ENCODE measurements around the gene NBPF15.
"Not testable (repeated sequence)": the region's sequence is repeated elsewhere in the genome, so short reads cannot be mapped to it uniquely, and the experiment has no call there.

DNA sequence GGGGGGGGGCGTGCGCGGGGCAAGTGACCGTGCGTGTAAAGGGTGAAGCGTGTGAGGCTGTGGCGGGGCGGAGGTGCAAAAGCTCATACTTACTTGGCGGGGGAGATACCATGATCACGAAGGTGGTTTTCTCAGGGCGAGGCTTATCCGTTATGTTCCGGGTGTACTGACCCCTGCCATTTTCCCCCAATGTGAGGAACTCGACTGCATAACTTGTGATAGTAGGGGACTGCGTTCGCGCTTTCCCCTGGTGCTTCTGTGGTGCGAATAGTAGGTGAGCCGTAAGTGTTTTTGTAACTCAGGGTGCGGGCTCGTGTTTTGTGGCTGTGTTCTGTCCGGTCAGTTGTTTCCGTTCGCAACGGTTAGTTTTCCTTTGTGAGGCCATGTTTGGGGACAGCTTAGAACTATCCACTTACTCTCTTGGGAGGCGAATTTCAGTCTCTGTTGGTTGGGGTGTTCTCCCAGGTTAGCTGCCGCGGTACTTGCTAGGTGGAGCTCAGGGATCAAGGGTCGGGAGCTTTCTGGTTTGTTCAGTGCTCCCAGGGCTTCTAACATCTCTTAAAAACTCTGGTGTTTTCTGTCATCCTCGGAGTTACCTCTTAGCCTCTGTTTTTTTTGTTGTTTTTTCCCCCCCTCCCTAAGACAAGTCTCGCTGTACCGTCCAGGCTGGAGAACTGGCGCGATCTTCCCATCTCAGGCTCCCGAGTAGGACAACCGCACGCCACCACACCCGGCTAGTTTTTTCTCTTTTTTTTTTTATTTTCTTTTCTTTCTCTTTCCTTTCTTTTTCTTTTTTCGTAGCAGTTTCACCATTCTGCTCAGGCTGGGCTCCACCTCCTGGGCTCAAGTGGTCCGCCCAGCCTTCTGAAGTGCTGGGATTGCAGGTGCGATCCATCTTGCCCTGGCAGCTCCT lies 48.7 kb downstream of the NBPF15 start:
- TF ChIP-seq, protein P1, sequence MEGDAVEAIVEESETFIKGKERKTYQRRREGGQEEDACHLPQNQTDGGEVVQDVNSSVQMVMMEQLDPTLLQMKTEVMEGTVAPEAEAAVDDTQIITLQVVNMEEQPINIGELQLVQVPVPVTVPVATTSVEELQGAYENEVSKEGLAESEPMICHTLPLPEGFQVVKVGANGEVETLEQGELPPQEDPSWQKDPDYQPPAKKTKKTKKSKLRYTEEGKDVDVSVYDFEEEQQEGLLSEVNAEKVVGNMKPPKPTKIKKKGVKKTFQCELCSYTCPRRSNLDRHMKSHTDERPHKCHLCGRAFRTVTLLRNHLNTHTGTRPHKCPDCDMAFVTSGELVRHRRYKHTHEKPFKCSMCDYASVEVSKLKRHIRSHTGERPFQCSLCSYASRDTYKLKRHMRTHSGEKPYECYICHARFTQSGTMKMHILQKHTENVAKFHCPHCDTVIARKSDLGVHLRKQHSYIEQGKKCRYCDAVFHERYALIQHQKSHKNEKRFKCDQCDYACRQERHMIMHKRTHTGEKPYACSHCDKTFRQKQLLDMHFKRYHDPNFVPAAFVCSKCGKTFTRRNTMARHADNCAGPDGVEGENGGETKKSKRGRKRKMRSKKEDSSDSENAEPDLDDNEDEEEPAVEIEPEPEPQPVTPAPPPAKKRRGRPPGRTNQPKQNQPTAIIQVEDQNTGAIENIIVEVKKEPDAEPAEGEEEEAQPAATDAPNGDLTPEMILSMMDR (IDR thresholded peaks at IDR 0.05; ENCODE audit: insufficient read depth, low read length) = not testable (repeated sequence)
- not testable (repeated sequence) for TF ChIP-seq SPI1 (IDR thresholded peaks at IDR 0.05; ENCODE audit: borderline replicate concordance, low read depth)
